ENCODE data around the gene GPD2.

The GPD2 gene

DNA sequence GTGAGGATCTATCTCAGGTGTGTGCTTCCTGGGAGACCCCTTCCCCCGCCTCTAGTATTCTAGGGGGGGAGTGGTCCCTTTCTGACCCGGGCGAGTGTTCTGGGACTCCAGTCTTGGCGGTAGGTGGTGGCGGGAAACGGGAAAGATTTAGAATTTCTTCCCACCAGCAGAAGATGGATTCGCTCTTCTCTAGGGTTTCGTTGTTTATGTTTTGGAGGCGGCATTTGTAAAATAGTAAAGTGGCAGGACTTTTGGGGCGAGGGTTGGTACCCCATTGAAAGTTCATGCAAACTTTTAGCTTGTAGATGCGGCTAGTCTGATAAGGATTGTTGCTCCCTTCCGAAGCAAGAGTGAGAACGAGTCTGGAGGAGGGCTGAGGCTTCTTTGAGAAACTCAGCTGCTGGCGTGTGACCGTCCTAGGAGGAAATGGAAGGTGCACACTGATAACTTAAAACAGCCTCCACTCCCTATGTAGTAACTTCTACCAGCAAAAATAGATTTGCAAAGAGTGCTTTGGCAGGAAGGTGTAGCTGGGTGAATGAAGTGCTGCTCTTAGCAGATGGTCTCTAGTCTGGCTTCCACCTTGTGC is 412 bp downstream of the GPD2 start:
- peak in 1 of 3 experiments; percentile 18 for DNase-seq (ENCODE audit: low read depth in 3 of 3)

- DNase-seq (ENCODE audit: low read depth in 3 of 3), result no peak
These were observed 1.2 kb downstream of the GPD2 start for GRCh38 chr2:156437272-156437930.

GRCh38 chr2:156437931-156438410 is 1.8 kb downstream of the GPD2 start:
- DNase-seq (ENCODE audit: low read depth in 3 of 3), result no peak

GRCh38 chr2:156443089-156443488 is 6.9 kb downstream of the GPD2 start:
- DNase-seq (ENCODE audit: low read depth in 3 of 3), result no peak

- DNase-seq (ENCODE audit: low read depth in 3 of 3), result no peak
These were observed 9.4 kb downstream of the GPD2 start for GRCh38 chr2:156445296-156446220.

DNA sequence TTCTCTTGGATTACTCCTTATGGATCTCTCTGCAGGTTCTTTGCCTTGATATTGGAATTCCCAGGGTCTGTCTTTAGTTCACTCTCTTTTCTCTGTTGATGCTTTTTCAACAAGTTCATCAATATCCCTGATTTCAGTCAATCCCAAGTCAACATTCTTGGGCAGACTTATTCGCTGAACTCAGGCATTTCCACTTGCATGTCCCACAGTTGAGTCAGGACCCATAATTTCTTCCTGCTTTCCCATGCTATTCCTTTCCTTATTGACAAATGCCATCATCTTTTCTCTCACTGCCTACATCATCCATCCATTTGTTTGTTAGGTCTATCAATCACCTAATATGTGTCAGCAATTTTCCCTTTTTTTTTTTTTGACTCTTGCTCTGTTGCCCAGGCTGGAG is 11.6 kb downstream of the GPD2 start:
- no peak for DNase-seq (ENCODE audit: low read depth in 3 of 3)

GRCh38 chr2:156448766-156449165 is 12.6 kb downstream of the GPD2 start:
- DNase-seq (ENCODE audit: low read depth in 3 of 3), result no peak

DNA sequence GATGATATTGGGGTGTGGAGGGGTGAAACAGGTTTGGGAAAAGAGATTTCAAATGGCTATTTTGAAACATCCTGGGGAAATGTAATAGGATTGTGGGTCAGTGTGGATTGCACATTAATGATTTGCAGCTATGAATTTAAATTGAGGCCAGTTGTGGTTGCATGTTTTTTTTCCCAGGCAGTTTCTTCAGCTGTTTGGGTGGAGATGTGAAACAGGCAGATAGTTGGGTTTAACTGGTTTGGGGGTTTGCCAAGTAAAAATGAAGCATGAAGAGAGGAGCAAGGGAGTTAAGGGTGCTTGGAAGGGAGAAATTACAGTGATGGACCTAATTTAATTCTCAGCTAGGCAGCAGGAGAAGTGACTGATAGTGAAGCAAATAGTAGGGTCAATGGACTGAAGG is 16.8 kb downstream of the GPD2 start:
- DNase-seq (ENCODE audit: low read depth in 3 of 3), result no peak

DNA sequence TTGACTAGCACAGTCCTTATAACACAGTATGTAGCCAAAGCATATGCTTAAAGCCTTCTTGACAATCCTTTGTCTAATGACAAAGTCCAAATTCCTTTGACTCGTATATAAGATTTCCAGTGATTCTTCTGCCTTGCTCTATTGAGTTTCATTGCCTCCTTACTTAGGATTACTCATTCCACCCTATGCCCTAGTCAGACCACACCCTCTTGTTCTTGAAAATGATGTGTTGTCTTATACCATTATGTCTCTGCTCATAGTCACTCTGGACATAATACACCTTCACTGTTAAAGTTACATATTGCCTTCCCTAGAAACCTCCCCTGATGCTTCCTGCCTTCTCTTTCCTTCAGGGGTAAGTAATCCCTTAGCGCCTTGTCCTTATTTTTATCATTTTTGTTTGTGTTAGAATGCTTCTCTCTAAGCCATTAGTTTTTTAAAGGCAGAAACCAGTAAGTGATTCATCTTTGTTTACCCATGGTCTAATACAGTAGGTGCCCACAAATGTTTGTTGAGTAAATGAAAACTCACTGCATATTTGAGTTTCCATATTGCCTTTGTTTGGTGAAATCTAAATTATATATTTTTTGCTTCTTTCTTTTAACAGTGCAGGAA is 19.3 kb downstream of the GPD2 start:
- no peak for DNase-seq (ENCODE audit: low read depth in 3 of 3)

DNA sequence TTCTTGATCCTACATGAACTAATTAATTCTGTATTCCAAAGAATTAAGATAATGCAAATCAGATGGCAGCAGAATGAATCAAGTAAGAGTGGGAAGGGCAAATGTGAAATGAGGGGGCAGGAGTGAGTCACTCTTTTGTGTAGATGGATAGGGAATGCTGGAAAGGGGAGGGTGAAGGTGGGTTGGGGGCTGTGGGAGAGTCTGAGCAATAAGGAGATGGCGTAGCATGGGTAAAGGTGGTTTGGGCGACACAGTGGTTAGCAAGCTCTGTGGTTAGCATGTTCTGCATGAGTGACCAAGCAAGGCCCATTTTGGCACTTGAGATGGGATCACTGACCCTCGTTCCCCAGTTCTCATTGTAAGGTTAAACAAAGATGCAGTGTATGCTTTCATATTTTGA is 20.4 kb downstream of the GPD2 start:
- DNase-seq (ENCODE audit: low read depth in 3 of 3), result no peak

- DNase-seq (ENCODE audit: low read depth in 3 of 3), result no peak
These were observed 21.6 kb downstream of the GPD2 start for GRCh38 chr2:156457523-156458517.

DNA sequence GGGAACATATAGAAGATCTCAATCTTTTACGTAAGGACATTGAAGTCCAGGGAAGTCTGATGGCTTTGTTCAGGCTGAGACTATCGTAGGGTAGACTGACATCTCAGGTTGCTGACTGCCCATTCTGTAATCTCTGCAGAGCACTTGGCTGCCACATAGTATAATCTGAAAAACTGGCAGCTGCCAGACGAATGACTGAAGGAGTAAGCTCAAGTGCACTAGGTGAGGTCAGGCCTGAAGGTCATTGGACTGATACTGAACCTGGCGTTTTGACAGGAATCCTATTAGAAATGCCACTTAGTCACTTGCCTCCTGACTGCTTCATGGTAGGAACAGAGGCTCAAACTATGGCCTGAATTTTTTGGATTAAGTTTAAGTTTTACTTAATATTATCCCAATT is 23.5 kb downstream of the GPD2 start:
- no peak for DNase-seq (ENCODE audit: low read depth in 3 of 3)

DNA sequence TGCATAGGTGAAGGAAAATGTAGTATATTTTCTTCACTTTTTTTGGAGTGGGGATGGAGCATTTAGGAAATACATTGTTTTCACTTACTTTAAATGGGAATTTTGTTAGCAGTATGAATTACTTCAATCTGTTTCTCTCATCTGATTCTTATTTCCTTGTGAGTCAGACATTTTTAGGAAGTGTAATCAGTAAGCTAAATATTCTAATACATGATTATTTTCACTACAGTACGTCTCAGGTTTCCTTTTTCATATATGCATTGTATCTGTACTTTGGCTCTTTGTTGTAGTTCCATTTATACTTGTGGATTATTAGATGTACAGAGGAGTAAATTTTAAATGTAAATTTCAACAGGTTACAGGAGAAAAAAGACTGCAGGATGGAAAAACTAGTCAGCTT is 27.9 kb downstream of the GPD2 start:
- DNase-seq (ENCODE audit: low read depth in 3 of 3), result no peak

DNA sequence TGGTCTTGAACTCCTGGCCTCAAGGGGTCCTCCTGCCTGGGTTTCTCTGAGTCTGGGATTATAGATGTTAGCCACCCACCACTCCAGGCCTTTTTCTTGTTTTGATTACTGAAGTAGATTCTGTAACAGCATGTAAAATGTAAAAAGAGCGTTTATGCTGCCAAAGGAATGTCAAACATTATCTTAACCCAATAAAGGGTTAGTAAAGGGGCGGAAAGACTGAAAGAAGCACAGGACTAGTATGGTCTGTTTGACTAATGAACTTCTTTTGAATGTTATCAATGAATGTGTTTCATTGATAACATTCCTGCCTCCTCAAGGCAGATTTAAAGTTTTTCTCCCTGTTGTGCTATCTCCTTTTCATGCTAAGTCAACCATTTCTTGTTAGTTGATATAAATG is 29.4 kb downstream of the GPD2 start:
- DNase-seq (ENCODE audit: low read depth in 3 of 3), result no peak

GRCh38 chr2:156466739-156467405 is 30.7 kb downstream of the GPD2 start:
- no peak for DNase-seq (ENCODE audit: low read depth in 3 of 3)

DNA sequence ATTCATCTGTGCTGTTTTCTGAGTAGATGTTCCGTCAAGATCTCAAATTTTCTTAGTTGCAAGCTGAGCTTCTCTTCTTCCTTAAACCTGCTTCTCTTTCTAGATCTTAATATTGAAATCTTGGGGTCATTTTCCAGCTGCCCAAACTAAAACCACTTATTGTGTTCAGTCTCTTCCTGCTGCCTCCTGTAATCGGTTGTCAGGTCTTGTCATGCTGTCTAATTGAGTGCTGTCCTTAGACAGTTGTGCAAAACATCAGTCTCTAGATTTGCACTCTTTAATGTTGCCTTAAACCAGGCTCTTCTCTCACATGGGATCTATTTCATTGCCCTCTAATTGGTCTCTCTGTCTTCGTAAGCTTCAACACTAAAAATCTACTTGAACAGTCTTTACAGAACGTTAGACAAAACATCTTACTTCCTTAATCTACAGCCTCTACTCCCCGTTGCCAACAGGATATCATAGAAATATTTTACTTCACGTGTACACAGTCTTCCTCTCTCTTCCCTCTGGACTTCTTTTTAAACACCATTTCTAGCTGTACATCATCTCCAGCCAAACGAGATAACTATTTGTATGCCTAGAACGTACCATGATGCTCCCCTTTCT is 34.9 kb downstream of the GPD2 start:
- DNase-seq (ENCODE audit: low read depth in 3 of 3), result no peak

GRCh38 chr2:156471762-156472161 is 35.6 kb downstream of the GPD2 start:
- DNase-seq (ENCODE audit: low read depth in 3 of 3), result no peak

GRCh38 chr2:156472686-156473085 is 36.5 kb downstream of the GPD2 start:
- DNase-seq (ENCODE audit: low read depth in 3 of 3), result no peak

GRCh38 chr2:156473445-156473844 is 37.3 kb downstream of the GPD2 start:
- no peak for DNase-seq (ENCODE audit: low read depth in 3 of 3)

GRCh38 chr2:156474401-156474800 is 38.2 kb downstream of the GPD2 start:
- DNase-seq (ENCODE audit: low read depth in 3 of 3), result no peak

Measured in stimulated activated CD4-positive, alpha-beta T cell treated with anti-CD3 and anti-CD28 coated beads, TNF-alpha, amount 100 ng/mL, for 24 hours (primary cell).